ENCODE measurements around the gene SCFD2. TPM values are rescaled to one million over a fixed set of nuclear protein-coding genes. Genes with fewer than 3 reads are reported as not detected.
A peak's percentile ranks its signal among the peaks of the same experiment; 100 is the strongest.

Gene SCFD2
- total and polyA plus RNA-seq, 10 of the 15 experiments (the other 5 are each of a cell fraction or from before 2014, with no cell fraction given): 4.8 to 37.6 (median 24.9) TPM

GRCh38 chr4:53169695-53170617 is 195.9 kb downstream of the SCFD2 start (continued):
- TF ChIP-seq HSF1 (IDR thresholded peaks at IDR 0.05; ENCODE audit: low read depth, low read length): no peak
- peak; percentile 19 for TF ChIP-seq NFIC (IDR thresholded peaks at IDR 0.05; ENCODE audit: low read depth, low read length)
- TF ChIP-seq USF2 (IDR thresholded peaks at IDR 0.05; ENCODE audit: borderline replicate concordance, low read depth, low read length): no peak
- no peak for TF ChIP-seq ETV6 (conservative IDR thresholded peaks at IDR 0.05 in 1 of 2, IDR thresholded peaks at IDR 0.05 in 1 of 2; ENCODE audit: borderline replicate concordance in 1 of 2, low read depth in 1 of 2)
- TF ChIP-seq BMI1 (IDR thresholded peaks at IDR 0.05; ENCODE audit: borderline replicate concordance): peak; percentile 55; the same call in 1 of the 2 replicates
- no peak for TF ChIP-seq SKIL (IDR thresholded peaks at IDR 0.05; ENCODE audit: low read depth, poor library complexity, severe bottlenecking)
- no peak for TF ChIP-seq MYB (IDR thresholded peaks at IDR 0.05; ENCODE audit: borderline replicate concordance, low read depth, low read length)
- TF ChIP-seq PBX3 (IDR thresholded peaks at IDR 0.05; ENCODE audit: insufficient replicate concordance, low read depth, low read length): no peak
- no peak for TF ChIP-seq CUX1 (IDR thresholded peaks at IDR 0.05; ENCODE audit: insufficient replicate concordance, low read depth, low read length)
- TF ChIP-seq E2F4 (IDR thresholded peaks at IDR 0.05; ENCODE audit: low read depth, low read length): no peak
- no peak for TF ChIP-seq MXI1 (IDR thresholded peaks at IDR 0.05; ENCODE audit: low read depth, low read length)
- no peak for TF ChIP-seq SIN3A (IDR thresholded peaks at IDR 0.05; ENCODE audit: low read depth, low read length)
- TF ChIP-seq GABPA (IDR thresholded peaks at IDR 0.05; ENCODE audit: low read depth): no peak
